Pons (tissue), 1 donor: ENCODE measurements around the gene MARVELD2.
"Not testable (repeated sequence)": the region's sequence is repeated elsewhere in the genome, so short reads cannot be mapped to it uniquely, and the experiment has no call there.

ENCODE experiments used
- DNase-seq: peaks from one replicate; pipeline ENCODE4 v3.0.0-alpha.2; 2016; ENCODE audit warnings: low spot score

The MARVELD2 gene

DNA sequence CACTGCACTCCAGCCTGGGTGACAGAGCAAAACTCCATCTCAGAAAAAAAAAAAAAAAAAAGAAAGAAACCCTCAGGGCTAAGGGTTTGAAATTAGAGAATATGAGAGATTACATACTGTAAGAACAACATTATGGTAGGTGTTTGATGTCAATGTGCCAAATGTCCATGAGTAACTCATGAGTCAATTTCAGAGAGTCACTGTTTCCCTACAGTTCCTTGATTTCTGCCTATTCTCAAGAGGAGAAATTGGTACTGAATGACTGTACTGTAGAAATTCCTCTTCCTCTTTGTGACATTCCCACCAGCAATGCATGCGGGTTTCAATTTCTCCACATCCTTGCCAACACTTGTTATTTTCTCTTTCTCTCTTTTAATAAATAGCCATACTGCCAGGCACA is 35.2 kb downstream of the MARVELD2 start:
- DNase-seq, result no peak

DNA sequence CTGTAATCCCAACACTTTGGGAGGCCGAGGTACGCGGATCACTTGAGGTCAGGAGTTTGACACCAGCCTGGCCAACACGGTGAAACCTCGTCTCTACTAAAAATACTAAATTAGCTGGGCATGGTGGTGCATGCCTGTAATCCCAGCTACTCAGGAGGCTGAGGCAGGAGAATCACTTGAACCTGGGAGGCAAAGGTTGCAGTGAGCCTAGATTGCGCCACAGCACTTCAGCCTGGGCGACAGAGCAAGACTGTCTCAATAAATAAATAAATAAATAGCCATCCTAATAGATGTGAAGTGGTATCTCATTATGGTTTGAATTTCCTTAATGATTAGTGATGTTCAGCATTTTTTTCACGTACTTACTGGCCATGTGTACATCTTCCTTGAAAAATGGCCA is 35.6 kb downstream of the MARVELD2 start:
- DNase-seq, result not testable (repeated sequence)

DNA sequence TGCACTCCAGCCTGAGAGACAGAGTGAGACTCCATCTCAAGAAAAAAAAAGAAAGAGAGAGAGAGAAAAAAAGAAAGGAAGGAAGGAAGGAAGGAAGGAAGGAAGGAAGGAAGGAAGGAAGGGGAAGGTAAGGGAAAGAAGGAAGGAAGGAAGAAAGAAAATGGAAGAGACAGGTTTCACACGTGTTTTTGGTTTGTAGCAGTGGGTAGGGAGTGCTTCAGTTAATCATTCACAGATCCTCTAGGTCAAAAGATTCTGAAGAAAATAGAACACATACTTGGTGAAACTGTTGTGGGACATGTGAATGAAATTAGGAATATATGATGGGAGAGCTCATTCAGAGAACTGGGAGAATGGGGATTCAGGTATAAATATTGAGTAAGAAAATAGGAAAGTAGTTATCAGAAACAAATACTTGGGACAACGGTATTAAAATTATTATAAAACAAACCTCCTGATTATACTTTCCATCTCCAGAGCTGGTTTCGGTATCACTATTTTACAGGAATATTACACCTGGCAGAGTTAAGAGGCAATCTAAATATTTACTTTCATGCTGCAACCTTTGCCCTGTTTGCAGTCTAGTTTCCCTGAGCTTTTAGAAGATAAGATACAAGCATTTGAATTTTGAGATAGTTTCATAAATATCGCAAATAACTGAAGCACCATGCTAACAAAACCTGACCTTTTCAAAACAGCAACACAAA is 37.2 kb downstream of the MARVELD2 start:
- no peak for DNase-seq

DNA sequence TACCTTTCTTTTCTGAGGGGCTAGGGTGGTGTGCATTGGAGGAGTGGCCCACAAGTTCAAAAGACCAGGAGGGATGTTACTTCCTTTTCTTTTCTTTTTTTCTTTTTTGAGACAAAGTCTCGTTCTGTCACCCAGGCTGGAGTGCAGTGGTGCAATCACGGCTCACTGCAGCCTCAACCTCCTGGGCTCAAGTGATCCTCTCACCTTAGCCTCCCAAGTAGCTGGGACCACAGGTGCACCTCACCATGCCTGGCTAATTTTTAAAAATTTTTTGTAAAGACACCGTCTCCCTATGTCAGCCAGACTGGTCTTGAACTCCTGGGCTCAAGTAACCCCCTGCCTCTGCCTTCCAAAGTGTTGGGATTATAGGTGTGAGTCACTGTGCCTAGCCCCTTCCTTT is 38.6 kb downstream of the MARVELD2 start:
- DNase-seq, result not testable (repeated sequence)

DNA sequence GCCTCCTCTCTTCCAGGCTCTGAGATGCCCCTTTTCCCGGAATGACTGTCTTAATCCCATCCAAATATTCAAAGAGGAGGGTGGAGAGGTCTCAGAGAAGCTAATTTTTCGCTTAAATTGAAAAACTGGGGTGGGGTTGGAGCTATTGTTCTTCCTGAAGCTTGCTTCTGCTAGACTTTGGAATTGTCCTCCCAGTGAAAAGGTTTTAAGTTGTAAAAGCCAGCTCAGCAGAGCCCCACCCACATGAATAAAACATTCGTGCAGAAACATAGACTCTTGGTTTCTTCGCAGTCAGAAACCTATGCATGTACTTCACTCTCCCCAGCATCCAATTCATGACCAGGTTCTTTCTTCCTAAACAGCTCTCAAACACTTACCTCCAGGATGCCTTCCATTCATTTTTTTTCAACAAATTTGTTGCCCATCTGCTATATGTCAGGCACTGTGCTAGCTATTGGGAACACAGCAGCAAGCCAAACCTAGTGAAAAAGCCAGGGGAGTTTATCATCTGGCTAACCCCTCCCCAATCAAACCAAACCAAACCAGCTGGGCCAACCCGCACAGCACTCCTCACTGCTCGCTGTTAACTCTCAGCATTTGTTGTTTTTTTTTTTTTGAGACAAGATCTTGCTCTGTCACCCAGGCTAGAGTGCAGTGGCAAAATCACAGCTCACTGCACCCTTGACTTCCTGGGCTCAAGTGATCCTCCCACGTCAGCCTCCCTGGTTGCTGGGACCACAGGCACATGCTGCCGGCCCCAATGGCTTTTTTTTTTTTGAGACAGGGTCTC is 39.7 kb downstream of the MARVELD2 start:
- DNase-seq, result no peak

DNA sequence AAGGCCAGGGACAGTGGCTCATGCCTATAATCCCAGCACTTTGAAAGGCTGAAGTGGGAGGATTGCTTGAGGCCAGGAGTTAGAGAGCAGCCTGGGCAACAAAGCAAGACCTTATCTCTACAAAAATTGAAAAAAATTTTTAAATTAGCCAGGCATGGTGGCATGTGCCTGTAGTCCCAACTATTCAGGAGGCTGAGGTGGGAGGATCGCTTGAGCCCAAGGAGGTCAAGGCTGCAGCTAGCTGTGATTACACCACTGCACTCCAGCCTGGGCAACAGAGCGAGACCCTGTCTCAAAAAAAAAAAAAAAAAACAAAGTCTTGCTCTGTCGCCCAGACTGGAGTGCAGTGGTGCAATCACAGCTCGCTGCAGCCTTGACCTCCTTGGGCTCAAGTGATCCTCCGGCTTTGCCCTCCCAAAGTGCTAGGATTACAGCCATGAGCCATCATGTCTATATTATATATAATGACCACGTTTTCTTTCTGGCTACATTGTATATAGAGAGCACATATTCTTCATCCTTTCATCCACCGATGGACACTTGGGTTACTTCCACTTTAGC is 40.6 kb downstream of the MARVELD2 start:
- not testable (repeated sequence) for DNase-seq

DNA sequence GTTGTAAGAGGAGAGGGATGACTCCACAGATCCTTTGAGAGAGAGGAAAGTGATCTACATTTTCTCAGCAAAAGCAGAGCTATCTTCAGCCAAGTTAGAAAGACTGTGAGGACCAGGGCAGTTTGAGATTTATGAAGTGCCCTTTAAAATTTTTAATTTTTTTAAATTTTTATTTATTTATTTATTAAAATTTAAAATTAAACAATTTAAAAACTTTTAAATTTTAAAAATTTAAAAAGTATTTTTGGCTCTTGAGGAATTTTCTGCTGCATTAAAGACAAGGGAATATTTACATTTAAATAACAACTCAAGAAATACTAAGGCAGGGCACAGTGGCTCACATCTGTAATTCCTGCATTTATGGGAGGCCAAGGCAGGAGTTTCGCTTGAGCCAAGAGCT is 47.3 kb downstream of the MARVELD2 start:
- DNase-seq, result no peak

DNA sequence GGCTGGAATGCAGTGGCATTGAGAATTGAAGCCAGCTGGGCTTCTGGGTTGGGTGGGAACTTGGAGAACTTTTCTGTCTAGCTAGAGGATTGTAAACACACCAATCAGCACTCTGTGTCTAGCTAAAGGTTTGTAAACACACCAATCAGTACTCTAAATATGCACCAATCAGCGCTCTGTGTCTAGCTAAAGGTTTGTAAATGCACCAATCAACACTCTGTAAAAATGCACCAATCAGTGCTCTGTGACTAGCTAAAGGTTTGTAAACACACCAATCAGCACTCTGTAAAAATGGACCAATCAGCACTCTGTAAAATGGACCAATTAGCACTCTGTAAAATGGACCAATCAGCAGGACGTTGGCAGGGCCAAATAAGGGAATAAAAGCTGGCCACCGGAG is 51.5 kb downstream of the MARVELD2 start:
- DNase-seq, result not testable (repeated sequence)

DNA sequence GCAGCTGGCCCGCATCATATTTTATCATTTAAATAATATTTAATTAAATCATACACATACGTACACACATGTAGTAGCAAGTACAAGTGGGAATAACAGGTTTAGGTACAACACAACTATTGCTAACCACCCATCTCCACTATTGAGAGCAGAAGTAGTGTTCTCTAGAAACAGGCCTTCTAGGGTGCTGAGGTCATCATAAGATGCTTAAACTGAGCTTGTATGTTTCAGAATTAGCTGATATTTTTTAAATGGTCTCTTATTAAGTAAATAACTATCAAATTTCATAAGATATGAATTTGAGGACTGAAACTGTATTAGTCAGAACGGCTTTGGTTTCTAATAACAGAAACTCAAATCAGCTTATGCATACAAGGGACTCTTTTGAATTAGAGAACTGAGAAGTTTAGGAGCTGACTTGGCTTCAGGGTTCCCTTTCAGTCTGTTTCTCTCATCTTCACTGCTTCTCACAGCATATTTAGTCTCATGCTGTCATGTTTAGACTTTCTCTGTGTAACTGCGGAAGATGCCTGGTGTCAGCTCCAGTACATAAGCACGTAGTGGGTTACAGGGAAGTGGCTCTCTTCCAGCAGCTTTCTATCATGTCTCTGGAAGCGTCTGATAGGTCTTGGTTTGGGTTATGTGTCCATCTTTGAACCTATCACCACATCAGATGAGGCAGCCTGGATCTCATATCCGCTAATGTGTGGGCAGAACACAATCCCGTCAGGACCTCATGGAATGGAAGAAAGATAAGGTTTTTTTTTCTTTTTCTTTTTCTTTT is 52.7 kb downstream of the MARVELD2 start:
- no peak for DNase-seq

DNA sequence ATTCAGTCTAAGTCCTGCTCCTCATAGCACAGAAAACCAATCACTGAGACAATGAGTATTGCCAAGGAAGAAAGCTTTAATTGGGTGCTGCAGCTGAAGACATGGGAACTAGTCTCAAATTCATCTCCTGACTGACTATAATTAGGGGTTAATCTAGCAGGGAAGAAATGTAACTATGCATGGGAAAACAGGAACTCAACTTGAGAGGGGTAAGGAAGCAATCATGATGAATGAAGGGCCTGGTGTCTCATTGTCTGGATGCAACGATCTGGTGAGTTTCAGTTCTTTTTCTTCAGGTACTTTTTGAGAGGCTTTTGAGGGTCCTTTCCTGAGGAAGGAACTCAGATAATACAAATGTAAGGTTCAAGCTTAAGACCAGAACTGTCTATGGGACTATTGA is 53.7 kb downstream of the MARVELD2 start:
- no peak for DNase-seq

DNA sequence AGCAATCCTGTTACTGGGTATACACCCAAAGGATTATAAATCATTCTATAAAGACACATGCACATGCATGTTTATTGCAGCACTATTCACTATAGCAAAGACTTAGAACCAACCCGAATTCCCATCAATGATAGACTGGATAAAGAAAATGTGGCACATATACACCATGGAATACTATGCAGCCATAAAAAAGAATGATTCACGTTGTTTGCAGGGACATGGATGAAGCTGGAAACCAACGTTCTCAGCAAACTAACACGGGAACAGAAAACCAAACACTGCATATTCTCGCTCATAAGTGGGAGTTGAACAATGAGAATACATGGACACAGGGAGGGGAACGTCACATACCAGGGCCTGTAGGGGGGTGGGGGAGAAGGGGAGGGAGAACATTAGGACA is 56.6 kb downstream of the MARVELD2 start:
- not testable (repeated sequence) for DNase-seq

DNA sequence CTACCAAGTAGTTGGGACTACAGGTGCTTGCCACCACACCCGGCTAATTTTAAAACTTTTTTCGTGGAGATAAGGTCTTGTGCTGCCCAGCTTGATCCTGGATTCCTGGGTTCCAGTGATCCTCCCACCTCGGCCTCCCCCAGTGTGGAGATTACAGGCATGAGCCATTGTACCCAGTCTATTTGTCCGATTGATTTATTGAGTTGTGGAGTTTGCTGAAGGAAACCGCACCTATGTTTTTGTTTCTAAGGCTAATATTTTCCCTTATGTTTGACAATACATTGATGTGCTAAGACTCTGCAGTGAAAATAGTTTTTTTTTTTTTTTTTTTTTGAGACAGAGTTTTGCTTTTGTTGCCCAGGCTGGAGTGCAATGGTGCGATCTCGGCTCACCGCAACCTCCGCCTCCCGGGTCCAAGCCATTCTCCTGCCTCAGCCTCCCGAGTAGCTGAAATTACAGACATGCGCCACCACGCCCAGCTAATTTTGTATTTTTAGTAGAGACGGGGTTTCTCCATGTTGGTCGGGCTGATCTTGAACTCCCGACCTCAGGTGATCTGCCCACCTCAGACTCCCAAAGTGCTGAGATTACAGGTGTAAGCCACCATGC is 57.7 kb downstream of the MARVELD2 start:
- not testable (repeated sequence) for DNase-seq

DNA sequence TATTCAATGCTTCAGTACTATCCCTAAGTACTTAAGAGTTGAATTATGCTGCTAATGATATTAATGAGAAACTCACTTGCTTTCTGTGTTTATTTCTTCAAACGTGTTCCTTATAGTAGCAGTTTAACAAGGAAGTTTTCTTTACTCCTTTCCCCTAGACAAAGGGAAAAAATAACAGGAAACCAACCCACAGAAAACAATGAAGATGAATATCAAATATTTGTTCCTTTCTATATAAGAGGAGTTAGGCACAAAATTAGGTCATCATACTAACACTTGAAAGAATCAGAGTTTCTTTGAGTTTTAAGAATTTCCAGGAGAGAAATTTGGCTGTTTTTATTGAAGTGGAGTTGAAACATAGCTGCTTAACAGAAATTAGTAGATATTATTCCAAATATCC is 62.3 kb downstream of the MARVELD2 start:
- no peak for DNase-seq

DNA sequence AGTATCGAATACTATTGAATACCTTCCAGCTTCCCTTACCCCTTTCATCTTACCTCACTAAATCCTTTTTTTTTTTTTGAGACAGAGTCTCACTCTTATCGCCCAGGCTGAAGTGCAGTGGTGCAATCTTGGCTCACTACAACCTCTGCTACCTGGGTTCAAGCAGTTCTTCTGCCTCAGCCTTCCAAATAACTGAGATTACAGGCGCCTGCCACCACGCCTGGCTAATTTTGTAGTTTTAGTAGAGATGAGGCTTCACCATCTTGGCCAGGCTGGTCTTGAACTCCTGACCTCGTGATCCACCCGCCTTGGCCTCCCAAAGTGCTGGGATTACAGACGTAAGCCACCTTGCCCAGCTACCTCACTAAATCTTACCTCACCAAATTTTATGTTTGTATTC is 63.4 kb downstream of the MARVELD2 start:
- DNase-seq, result not testable (repeated sequence)

DNA sequence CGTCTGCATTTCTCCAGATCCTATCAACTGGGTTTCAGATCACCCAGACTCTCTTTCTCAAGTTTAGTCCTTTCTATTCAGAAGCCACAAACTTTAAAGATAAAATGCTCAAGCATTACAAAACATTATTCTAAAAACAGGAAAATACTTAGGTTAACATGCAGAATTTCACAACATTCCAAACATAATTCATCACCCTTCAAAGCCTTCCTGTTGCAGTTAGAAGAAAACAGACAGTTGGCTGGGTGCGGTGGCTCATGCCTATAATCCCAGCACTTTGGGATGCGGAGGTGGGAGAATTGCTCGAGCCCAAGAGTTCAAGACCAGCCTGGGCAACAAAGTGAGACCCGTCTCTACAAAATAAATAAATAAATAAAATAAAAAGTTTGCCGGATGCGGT is 70.0 kb downstream of the MARVELD2 start:
- DNase-seq, result no peak

DNA sequence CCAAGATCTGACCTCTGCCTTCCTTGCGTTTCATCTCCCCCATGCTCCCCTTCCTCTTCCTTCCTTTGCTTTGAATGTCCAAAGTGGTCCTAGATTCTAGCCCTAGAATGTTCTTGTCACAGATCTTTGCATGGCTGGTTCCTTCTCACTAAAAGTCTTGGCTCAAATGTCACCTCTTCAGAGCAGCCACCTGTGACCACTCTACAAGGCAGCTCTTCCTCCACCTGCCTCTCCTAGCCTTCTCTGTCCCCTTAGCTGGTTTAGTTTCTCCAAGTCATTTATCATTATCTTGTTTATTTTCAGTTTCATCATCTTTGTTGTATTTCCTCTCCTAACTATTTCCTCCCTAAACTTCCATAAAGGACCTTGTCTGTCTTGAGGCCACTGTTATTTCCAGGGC is 70.6 kb downstream of the MARVELD2 start:
- no peak for DNase-seq

DNA sequence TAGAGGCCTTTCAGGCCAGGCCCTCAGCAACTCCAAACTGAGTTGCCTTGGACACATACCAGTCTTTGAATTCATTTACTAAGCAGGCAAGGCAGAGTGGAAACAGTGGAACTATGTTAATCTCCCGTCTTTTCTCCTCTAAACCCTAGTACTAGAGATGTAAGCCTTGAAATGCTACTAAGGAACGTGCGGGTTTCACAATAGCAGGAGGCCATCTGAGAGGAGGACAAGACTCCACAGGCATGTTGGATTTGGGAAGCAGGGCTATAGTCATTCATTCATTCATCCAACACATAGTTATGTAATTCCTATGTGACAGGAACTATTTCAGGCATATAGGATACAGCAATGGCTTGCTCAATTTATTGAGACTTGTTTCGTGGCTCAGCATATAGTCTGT is 74.3 kb downstream of the MARVELD2 start:
- DNase-seq, result no peak

DNA sequence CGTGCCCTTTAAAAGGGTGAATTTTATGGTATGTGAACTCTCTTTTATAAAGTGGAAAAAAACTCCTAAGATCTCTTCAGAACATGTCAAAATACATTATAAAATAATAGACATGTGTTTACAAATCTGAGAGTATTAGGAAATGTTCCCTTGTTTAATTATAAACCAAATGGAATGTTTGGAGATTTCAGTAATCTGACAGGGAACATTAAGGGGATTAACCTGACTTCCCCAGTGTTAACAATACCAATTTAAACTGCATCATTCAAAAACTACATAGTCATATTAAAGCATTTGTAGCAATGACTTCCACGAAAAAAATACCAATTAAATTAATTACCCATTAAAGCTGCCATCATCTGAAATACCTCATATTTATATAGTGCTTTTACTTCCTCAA is 76.1 kb downstream of the MARVELD2 start:
- no peak for DNase-seq

DNA sequence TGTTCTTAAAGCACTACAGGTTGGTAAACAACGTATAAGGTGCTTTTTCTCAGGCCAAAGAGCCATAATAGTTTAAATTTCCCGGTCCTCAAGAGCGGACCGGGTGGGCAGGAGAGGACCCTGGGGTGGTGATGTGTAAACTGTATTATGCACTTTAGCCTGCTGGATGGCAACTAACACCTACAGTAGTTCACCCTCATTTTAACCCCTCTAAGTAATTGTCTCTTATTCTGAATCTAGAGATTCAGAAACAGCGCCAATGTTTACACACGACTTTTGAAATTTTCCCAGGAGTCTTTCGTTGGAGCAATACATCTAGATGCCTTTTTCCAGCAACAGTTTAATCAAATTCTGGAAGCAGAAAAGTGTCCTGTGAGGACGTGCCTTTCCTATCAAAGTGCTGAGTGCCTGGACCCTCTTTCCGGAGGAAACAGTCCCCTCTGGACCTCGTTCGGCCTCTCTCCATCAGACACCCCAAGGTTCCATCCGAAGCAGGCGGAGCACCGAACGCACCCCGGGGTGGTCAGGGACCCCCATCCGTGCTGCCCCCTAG is 77.0 kb downstream of the MARVELD2 start:
- no peak for DNase-seq

DNA sequence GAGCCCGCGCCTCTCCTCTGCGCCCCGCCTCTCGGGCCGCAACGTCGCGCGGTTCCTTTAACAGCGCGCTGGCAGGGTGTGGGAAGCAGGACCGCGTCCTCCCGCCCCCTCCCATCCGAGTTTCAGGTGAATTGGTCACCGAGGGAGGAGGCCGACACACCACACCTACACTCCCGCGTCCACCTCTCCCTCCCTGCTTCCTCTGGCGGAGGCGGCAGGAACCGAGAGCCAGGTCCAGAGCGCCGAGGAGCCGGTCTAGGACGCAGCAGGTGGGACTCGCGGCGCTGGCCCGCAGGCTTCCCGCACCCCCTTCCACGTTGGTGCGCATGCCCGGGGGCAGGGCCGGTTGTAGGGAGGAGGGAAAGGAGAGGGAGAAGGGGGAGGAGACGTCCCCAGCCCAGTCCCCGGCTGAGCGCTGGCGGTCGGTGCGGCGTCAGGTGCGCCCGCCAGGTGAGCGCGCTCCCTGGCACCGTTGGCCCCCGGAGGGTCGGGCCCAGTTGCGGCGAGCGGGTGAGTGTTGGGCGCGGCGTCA is 77.5 kb downstream of the MARVELD2 start, which contains the start of gene OCLN:
OCLN (plus strand) TSS at position 400 of the 532 bp plus-strand sequence. CDS start 11,455 bp downstream, outside the sequence.
- DNase-seq, result no peak

DNA sequence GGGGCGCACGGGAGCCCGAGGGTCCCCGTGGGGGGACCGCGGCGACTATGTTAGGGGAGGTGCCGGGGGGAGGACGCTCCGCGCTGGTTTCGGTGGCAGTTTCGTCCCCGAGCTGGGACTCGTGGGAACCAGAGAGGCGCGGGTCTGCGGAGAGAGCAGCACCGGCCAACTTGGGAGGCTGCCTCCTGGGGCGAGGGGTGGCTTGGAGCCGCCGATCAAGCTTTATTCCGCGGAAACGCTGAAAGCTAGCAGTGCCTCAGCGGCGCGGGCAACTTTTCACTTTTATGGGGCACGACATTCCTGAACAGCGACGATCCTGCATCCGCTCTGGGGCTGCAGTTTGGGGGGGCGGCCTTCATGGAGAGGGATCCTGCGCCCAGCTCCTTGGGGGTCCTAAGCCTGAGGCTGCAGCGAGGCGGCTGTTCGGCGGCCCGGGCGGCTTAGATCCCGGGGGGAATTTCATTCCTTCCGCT is 78.0 kb downstream of the MARVELD2 start:
- DNase-seq, result no peak
